ENCODE results near the gene SLC39A11.
"Not testable (repeated sequence)": the region's sequence is repeated elsewhere in the genome, so short reads cannot be mapped to it uniquely, and the experiment has no call there.

The SLC39A11 gene

DNA sequence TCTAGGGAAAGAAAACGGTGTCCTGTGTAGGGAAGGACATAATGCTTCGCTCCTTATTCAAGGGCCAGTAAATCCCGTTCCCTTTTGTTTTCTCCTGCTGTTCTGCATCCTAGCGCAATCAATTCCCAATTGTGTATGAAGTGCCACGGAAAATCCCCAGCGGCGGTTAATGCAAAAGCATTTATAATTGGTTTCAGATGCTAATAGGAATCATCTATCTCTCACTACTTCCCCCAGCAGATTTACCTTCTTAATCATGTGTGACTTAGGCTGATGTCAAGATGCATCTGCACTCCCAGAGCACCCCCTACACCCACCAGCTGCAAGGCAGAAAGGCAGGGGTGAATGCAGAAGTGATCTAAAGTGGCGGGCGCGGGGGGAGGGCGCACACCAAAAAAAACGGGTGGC is 39.6 kb upstream of the SLC39A11 start:
- FAIRE-seq (peak; percentile 82), DNase-seq (ENCODE audit: insufficient read length, low spot score) (no peak)
- TF ChIP-seq POU2F2 (IDR thresholded peaks at IDR 0.05; ENCODE audit: low read depth, low read length) (no peak), SPI1 (IDR thresholded peaks at IDR 0.05; ENCODE audit: low read depth, low read length) (peak; percentile 40; the same call in 1 of the 2 replicates)

DNA sequence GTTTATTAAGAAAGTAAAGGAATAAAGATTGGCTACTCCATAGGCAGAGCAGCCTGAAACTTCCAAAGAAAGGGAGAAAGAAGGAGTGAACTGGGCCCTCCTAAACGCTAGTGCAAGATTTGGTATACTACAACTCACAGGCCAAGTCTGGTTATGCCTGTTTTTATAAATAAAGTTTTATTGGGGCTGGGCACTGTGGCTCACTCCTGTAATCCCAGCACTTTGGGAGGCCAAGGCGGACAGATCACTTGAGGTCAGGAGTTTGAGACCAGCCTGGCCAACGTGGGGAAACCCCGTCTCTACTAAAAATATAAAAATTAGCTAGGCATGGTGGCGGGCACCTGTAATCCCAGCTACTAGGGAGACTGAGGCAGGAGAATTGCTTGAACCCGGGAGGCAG is 39.0 kb upstream of the SLC39A11 start:
- FAIRE-seq; DNase-seq (ENCODE audit: insufficient read length, low spot score): not testable (repeated sequence)

DNA sequence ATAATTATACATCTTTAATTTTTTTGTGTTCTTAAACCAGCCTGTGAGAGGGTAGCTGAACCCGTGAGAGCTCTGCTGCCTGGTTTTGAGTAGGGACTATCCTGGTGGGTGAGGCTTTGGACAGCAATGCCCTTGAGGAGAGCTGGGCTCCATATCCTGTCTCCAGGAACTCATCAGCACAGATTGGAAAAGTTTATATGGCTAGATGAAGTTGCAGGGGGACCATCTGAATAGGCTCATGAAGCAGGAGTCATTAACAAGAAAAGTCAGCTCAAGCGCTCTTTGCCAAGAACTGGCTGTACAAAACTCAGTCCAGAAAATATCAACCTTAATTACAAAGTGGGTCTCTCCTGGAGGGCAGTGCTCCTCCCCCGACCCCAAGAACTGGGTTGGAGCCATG is 38.5 kb upstream of the SLC39A11 start:
- FAIRE-seq (no peak), DNase-seq (ENCODE audit: insufficient read length, low spot score) (no peak)
- TF ChIP-seq PAX5 (IDR thresholded peaks at IDR 0.05; ENCODE audit: insufficient read depth, low read length, severe bottlenecking), result no peak
- TF ChIP-seq POLR2AphosphoS5 (IDR thresholded peaks at IDR 0.05; ENCODE audit: low read depth, low read length), result no peak
- no peak for TF ChIP-seq SPI1 (IDR thresholded peaks at IDR 0.05; ENCODE audit: low read depth, low read length)
- no peak for TF ChIP-seq POU2F2 (IDR thresholded peaks at IDR 0.05; ENCODE audit: low read depth, low read length)
- no peak for TF ChIP-seq TAF1 (IDR thresholded peaks at IDR 0.05; ENCODE audit: low read depth, low read length)
- no peak for TF ChIP-seq POLR2A (IDR thresholded peaks at IDR 0.05; ENCODE audit: low read depth, low read length)

DNA sequence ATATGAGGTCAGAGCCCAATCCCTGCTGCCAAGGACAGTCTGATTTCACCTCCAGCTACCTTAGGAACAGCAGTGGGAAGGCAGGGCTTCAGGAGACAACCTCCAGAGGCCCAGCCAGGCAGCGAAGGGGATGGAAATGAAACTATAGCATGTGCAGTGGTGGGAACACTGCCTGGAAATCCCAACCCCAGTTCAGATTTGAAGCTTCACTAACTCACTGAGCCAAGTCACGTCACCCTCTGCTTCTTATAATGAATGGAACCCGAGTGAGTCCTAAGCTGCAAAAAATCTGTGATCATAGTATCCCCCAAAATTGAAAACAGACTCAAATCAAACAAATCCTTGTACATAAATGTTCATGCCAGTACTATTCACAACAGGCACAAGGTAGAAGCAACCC is 36.0 kb upstream of the SLC39A11 start:
- TF ChIP-seq SPI1 (IDR thresholded peaks at IDR 0.05; ENCODE audit: low read depth, low read length), result no peak
- no peak for TF ChIP-seq POU2F2 (IDR thresholded peaks at IDR 0.05; ENCODE audit: low read depth, low read length)
- no peak for TF ChIP-seq POLR2A (IDR thresholded peaks at IDR 0.05; ENCODE audit: low read depth, low read length)
- no peak for TF ChIP-seq PAX5 (IDR thresholded peaks at IDR 0.05; ENCODE audit: insufficient read depth, low read length, severe bottlenecking)
- no peak for TF ChIP-seq POLR2AphosphoS5 (IDR thresholded peaks at IDR 0.05; ENCODE audit: low read depth, low read length)
- no peak for TF ChIP-seq TAF1 (IDR thresholded peaks at IDR 0.05; ENCODE audit: low read depth, low read length)
- DNase-seq (ENCODE audit: insufficient read length, low spot score) (no peak), FAIRE-seq (no peak)

DNA sequence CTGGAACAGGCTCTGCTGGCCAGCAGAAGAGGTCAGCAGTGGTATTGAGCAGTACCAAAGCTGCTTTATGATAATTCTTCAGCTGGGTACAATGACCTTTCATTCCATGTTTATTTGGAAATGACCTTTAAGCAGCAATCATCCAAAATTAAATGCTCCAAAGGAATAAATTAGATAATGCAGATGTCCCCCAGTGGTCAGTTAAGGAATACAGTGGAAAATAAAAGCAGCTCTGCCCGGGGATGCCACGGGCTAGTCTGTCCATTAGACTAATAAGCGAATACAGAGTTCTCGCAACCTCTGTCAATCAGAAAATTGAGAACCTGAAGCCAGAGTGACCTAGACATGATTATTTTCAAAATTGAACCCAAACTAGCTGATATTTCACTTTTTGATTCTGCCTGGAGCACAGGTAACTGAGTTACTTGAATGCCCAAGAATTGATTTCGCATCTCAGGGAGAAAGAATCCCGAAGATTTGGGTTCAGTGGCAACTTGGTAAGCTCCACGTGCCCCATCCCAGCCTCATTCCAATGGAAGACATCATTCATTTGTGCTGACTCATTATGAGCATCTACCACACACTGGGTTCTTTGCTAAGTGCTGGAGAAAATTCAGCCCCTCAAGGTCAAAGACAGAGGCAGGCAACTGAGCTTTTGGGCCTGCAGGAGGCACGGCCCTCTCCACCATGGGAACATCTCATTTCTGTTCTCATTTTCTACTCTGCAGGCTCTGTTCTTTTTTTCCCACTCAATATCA is 34.4 kb upstream of the SLC39A11 start:
- no peak for DNase-seq (ENCODE audit: insufficient read length, low spot score)
- TF ChIP-seq POLR2A (IDR thresholded peaks at IDR 0.05; ENCODE audit: low read depth, low read length) (no peak), SPI1 (IDR thresholded peaks at IDR 0.05; ENCODE audit: low read depth, low read length) (no peak), POU2F2 (IDR thresholded peaks at IDR 0.05; ENCODE audit: low read depth, low read length) (no peak), PAX5 (IDR thresholded peaks at IDR 0.05; ENCODE audit: insufficient read depth, low read length, severe bottlenecking) (no peak), TAF1 (IDR thresholded peaks at IDR 0.05; ENCODE audit: low read depth, low read length) (no peak), POLR2AphosphoS5 (IDR thresholded peaks at IDR 0.05; ENCODE audit: low read depth, low read length) (no peak)
- no peak for FAIRE-seq

DNA sequence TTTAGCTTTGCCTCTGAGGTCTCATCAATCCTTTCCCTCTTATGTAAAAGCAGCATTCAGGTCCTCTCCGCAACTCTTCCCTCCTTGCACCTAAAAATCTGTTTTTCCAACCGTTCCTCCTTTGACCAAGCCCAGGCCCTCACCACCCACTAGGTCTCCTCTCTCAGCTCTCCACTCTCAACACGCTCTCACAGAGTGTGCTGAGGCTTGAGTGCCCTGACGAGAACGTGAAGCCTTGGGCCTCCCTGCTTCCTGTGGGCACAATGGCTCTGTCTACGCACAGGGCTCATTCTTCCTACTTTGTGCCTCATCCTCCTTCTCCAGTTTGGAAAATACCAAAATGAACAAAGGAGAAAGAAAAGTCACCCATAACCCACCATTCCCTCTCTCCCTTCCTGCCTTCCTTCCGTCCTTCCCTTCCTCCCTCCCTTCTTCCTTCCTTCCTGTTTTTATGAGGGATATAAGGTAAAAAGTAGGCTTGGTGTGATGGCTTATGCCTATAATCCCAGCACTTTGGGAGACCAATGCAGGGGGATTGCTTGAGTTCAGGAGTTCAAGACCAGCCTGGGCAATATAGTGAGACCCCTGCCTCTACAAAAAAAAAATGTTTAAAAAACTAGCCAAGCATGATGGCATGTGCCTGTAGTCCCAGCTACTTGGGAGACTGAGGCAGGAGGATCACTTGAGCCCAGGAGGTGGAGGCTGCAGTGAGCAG is 31.3 kb upstream of the SLC39A11 start:
- no peak for DNase-seq (ENCODE audit: insufficient read length, low spot score)
- no peak for FAIRE-seq
- TF ChIP-seq POLR2A (IDR thresholded peaks at IDR 0.05; ENCODE audit: low read depth, low read length), result no peak
- TF ChIP-seq TAF1 (IDR thresholded peaks at IDR 0.05; ENCODE audit: low read depth, low read length), result no peak
- TF ChIP-seq POU2F2 (IDR thresholded peaks at IDR 0.05; ENCODE audit: low read depth, low read length), result no peak
- TF ChIP-seq POLR2AphosphoS5 (IDR thresholded peaks at IDR 0.05; ENCODE audit: low read depth, low read length), result no peak
- no peak for TF ChIP-seq SPI1 (IDR thresholded peaks at IDR 0.05; ENCODE audit: low read depth, low read length)
- TF ChIP-seq PAX5 (IDR thresholded peaks at IDR 0.05; ENCODE audit: insufficient read depth, low read length, severe bottlenecking), result no peak

DNA sequence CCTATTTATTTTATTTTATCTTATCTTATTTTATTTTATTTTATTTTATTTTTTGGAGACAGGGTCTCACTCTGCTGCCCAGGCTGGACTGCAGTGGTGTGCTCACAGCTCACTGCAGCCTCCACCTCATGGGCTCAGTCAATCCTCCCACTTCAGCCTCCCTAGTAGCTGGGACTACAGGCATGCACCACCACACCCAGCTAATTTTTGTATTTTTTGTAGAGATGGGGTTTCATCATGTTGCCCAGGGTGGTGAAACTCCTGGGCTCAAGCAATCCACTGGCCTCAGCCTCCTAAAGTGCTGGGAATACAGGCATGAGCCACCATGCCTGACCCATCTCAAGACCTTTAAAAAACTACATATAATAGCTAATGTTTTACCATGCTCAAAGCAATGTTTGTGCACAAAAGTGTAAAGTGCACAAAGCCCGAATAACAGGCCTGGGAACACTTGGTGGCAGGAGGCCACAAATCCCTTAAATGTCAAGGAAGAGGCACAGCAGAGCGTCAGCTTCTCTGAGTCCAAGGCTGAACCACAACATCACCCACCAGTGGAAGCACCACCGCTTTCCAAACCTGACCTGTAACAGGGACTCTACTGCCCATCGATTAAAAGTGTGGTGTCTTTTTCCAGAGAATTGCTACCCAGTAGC is 30.6 kb upstream of the SLC39A11 start:
- DNase-seq (ENCODE audit: insufficient read length, low spot score) (no peak), FAIRE-seq (no peak)
- TF ChIP-seq TAF1 (IDR thresholded peaks at IDR 0.05; ENCODE audit: low read depth, low read length), result no peak
- TF ChIP-seq POLR2A (IDR thresholded peaks at IDR 0.05; ENCODE audit: low read depth, low read length), result no peak
- TF ChIP-seq PAX5 (IDR thresholded peaks at IDR 0.05; ENCODE audit: insufficient read depth, low read length, severe bottlenecking), result no peak
- TF ChIP-seq POU2F2 (IDR thresholded peaks at IDR 0.05; ENCODE audit: low read depth, low read length), result no peak

DNA sequence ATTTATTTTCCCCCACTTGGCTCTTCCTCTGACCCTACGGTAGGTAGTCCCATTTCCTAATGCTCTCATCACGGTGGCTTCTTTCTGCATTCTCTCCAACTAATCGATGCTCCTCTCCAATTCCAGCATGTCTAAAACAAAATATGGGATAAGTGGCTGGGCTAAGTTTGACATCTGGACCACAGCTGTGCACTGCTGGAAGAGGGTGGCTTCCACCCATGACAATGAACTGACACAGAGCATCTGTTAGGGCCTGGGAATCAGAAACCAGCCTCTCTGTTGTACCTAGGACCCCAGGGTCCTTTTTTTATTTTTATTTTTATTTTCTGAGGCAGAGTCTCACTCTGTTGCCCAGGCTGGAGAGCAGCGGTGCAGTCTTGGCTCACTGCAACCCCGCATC is 29.0 kb upstream of the SLC39A11 start:
- no peak for DNase-seq (ENCODE audit: insufficient read length, low spot score)
- FAIRE-seq, result no peak
- TF ChIP-seq POLR2A (IDR thresholded peaks at IDR 0.05; ENCODE audit: low read depth, low read length) (no peak), SPI1 (IDR thresholded peaks at IDR 0.05; ENCODE audit: low read depth, low read length) (no peak), POLR2AphosphoS5 (IDR thresholded peaks at IDR 0.05; ENCODE audit: low read depth, low read length) (no peak), TAF1 (IDR thresholded peaks at IDR 0.05; ENCODE audit: low read depth, low read length) (no peak), POU2F2 (IDR thresholded peaks at IDR 0.05; ENCODE audit: low read depth, low read length) (no peak), PAX5 (IDR thresholded peaks at IDR 0.05; ENCODE audit: insufficient read depth, low read length, severe bottlenecking) (no peak)

DNA sequence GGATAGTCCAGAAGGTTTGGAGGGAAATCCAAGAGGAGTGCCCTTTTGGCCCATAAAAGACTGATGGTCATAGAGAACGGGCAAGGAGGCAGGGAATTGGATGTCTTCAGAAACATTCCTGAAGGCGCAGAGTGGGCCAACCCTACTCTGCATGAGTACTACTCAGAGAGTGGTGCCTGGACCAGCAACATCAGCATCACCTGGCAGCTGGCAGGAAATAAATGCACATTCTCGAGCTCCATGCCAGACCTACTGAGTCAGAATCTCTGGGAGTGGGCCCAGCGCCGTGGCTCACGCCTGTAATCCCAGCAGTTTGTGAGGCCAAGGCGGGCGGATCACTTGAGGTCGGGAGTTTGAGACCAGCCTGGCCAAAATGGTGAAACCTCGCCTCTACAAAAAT is 27.1 kb upstream of the SLC39A11 start:
- TF ChIP-seq SPI1 (IDR thresholded peaks at IDR 0.05; ENCODE audit: low read depth, low read length) (no peak), POLR2AphosphoS5 (IDR thresholded peaks at IDR 0.05; ENCODE audit: low read depth, low read length) (no peak), TAF1 (IDR thresholded peaks at IDR 0.05; ENCODE audit: low read depth, low read length) (no peak), POU2F2 (IDR thresholded peaks at IDR 0.05; ENCODE audit: low read depth, low read length) (no peak), POLR2A (IDR thresholded peaks at IDR 0.05; ENCODE audit: low read depth, low read length) (no peak), PAX5 (IDR thresholded peaks at IDR 0.05; ENCODE audit: insufficient read depth, low read length, severe bottlenecking) (no peak)
- DNase-seq (ENCODE audit: insufficient read length, low spot score), result no peak
- FAIRE-seq, result no peak

Measured in GM12891 (cell line).